Endothelial cell of umbilical vein (primary cell): ENCODE results near the gene GPR83. TPM values are rescaled to one million over a fixed set of nuclear protein-coding genes. Genes with fewer than 3 reads are reported as not detected.

Experiments used
- BruUV-seq: library from RNA; stranded (reverse); fragments of 400-500 nt; replicated peaks from 2 replicates; lab custom pipeline; 2021; lab: Mats Ljungman, UMichigan
- CTCF ChIA-PET: fragments of 300-600, 350-600 bp; sonication (Branson Sonifier 250); formaldehyde crosslinking; loops from one replicate; lab custom pipeline; 2021; ENCODE audit warnings: antibody characterized with exemption, inconsistent platforms; lab: Charles Lee
- POLR2A ChIA-PET: fragments of 300-600, 350-600 bp; sonication (Branson Sonifier 250); formaldehyde crosslinking; loops from one replicate; lab custom pipeline; 2021; ENCODE audit warnings: antibody characterized with exemption, inconsistent platforms; lab: Charles Lee
- DNase-seq: peaks from one replicate; pipeline ENCODE4 v3.0.0-alpha.2; 2011; ENCODE audit warnings: low read depth, low spot score
- FAIRE-seq: peaks from 2 replicates; lab custom pipeline; 2011; peaks lifted over from hg19 to GRCh38; lab: Jason Lieb, UNC
- H2AFZ ChIP-seq: 2 replicates; pipeline ENCODE4 v1.6.0; 2012; ENCODE audit warnings: low read depth, low read length, control low read depth, inconsistent platforms
- H3K27ac ChIP-seq: 2 replicates; pipeline ENCODE4 v1.5.1; 2011; ENCODE audit warnings: low read depth, mild to moderate bottlenecking, control low read depth, low read length, moderate library complexity; ENCODE audit not compliant: insufficient read depth
- H3K27me3 ChIP-seq, 2 experiments: 2 replicates each; pipeline versions ENCODE4 v1.6.0 to v1.6.1; 2011; ENCODE audit warnings: low read length in 2 of 2, mixed read lengths in 1 of 2; ENCODE audit not compliant: control insufficient read depth in 2 of 2, insufficient read depth in 2 of 2
- H3K36me3 ChIP-seq, 2 experiments: 2 replicates in 1 of 2; 3 replicates in 1 of 2; pipeline ENCODE4 v1.5.1; 2011; ENCODE audit warnings: low read length in 2 of 2, mild to moderate bottlenecking in 1 of 2, moderate library complexity in 1 of 2; ENCODE audit not compliant: control insufficient read depth in 2 of 2, insufficient read depth in 2 of 2; ENCODE audit errors: extremely low read depth in 1 of 2
- H3K4me1 ChIP-seq: 3 replicates; pipeline ENCODE4 v1.5.1; 2011; ENCODE audit warnings: mild to moderate bottlenecking, low read length; ENCODE audit not compliant: control insufficient read depth, insufficient read depth; ENCODE audit errors: extremely low read depth
- H3K4me2 ChIP-seq: 2 replicates; pipeline ENCODE4 v1.6.1; 2011; ENCODE audit warnings: low read length, control low read depth, mixed read lengths; ENCODE audit not compliant: insufficient read depth
- H3K4me3 ChIP-seq, 3 experiments: fragments of 200-600 bp in 1 of 3; sonication (generic), shearing (Covaris generic) in 1 of 3; replicated peaks in 1 of 3; 2 replicates each; pipeline ENCODE4 v1.5.1; 2011 to 2016; ENCODE audit warnings: control low read depth in 3 of 3, low read length in 3 of 3, mild to moderate bottlenecking in 2 of 3, inconsistent platforms in 1 of 3, low read depth in 1 of 3, moderate library complexity in 1 of 3; ENCODE audit not compliant: insufficient read depth in 1 of 3
- H3K79me2 ChIP-seq: 2 replicates; pipeline ENCODE4 v1.6.0; 2012; ENCODE audit warnings: low read length, inconsistent platforms; ENCODE audit not compliant: control insufficient read depth, insufficient read depth
- H3K9ac ChIP-seq: replicated peaks from 2 replicates; pipeline ENCODE3; 2011; ENCODE audit warnings: low read length, control low read depth; ENCODE audit not compliant: insufficient read depth; ENCODE audit errors: extremely low read depth
- H3K9me1 ChIP-seq: replicated peaks from 3 replicates; pipeline ENCODE4 v1.6.0; 2011; ENCODE audit warnings: mild to moderate bottlenecking, low read length; ENCODE audit not compliant: control insufficient read depth, insufficient read depth; ENCODE audit errors: extremely low read depth
- H3K9me3 ChIP-seq: replicated peaks from 2 replicates; pipeline ENCODE4 v1.5.1; 2012; ENCODE audit warnings: low read length, inconsistent platforms; ENCODE audit not compliant: control insufficient read depth, insufficient read depth
- H4K20me1 ChIP-seq: replicated peaks from 2 replicates; pipeline ENCODE3; 2011; ENCODE audit warnings: mild to moderate bottlenecking, low read length; ENCODE audit not compliant: control insufficient read depth, insufficient read depth; ENCODE audit errors: extremely low read depth
- CTCF ChIP-seq, 2 donors: IDR thresholded peaks; 1 replicate in 1 of 2; 2 replicates in 1 of 2; pipeline ENCODE4 v1.5.1; 2011; ENCODE audit warnings: low read length in 2 of 2, mild to moderate bottlenecking in 2 of 2, moderate library complexity in 2 of 2, control low read depth in 1 of 2, inconsistent platforms in 1 of 2, low read depth in 1 of 2; ENCODE audit not compliant: insufficient read depth in 1 of 2; ENCODE audit errors: extremely low read depth in 1 of 2
- EZH2 ChIP-seq: IDR thresholded peaks from 2 replicates; pipeline ENCODE4 v1.6.1; 2012; ENCODE audit warnings: borderline replicate concordance, low read depth, mild to moderate bottlenecking, moderate library complexity, low read length, inconsistent platforms; ENCODE audit not compliant: severe bottlenecking
- FOS ChIP-seq: IDR thresholded peaks from 2 replicates; pipeline ENCODE4 v1.6.1; 2011; ENCODE audit warnings: mild to moderate bottlenecking, low read length, moderate library complexity, borderline replicate concordance; ENCODE audit not compliant: insufficient read depth
- GATA2 ChIP-seq: IDR thresholded peaks from 2 replicates; pipeline ENCODE4 v1.7.0; 2011; ENCODE audit warnings: low read depth, mild to moderate bottlenecking, moderate library complexity, mixed read lengths, low read length; ENCODE audit not compliant: insufficient read length, insufficient read depth
- JUN ChIP-seq: IDR thresholded peaks from 2 replicates; pipeline ENCODE4 v1.6.1; 2011; ENCODE audit warnings: borderline replicate concordance, low read depth; ENCODE audit not compliant: insufficient read length, insufficient read depth
- MAX ChIP-seq: IDR thresholded peaks from 2 replicates; pipeline ENCODE4 v1.6.1; 2011; ENCODE audit not compliant: insufficient read depth, insufficient read length
- MYC ChIP-seq: IDR thresholded peaks from one replicate; pipeline ENCODE4 v1.6.1; 2011; ENCODE audit warnings: mild to moderate bottlenecking, low read depth, low read length
- POLR2A ChIP-seq: IDR thresholded peaks from 2 replicates; pipeline ENCODE4 v1.6.1; 2012; ENCODE audit warnings: low read depth, mild to moderate bottlenecking, control low read depth, low read length
- POLR2AphosphoS5 ChIP-seq: IDR thresholded peaks from 2 replicates; pipeline ENCODE4 v1.6.1; 2012; ENCODE audit warnings: low read depth, mild to moderate bottlenecking, control low read depth, low read length, moderate library complexity; ENCODE audit not compliant: insufficient read depth
- dilution Hi-C: fragments of 300-500 bp; cut with MboI; formaldehyde crosslinking; loops from one replicate; pipeline ENCODE4 v1.15.0; 2019; ENCODE audit warnings: low sequenced_read_pairs; ENCODE audit not compliant: extremely low pct_ligation_motif_present
- intact Hi-C: fragments of 100-400 bp; cut with micrococcal nuclease; formaldehyde crosslinking; loops from one replicate; pipeline ENCODE4 v1.10.0; 2022
- polyA plus RNA-seq, 4 experiments: library from polyadenylated mRNA; depleted of rRNA in 3 of 4; stranded (reverse) in 3 of 4; unstranded in 1 of 4; fragments of >200 nt; gene quantifications; 2 replicates each; pipeline versions ENCODE4 v1.2.1 to v1.2.3, GENCODE V29; 2011 to 2012; ENCODE audit warnings: missing spikeins in 1 of 4
- total RNA-seq: library from RNA; stranded (reverse); gene quantifications from 2 replicates; pipeline ENCODE4 v1.2.3, GENCODE V29; 2021

GPR83 gene
- total and polyA plus RNA-seq, 2 donors (not counting 3 experiments of a cell fraction or from before 2014, with no cell fraction given) = 0.07 TPM; not detected in 1

- Histone ChIP-seq H4K20me1 (no peaks in the 10 kb centered on the region), H3K79me2 (no peaks in the 10 kb centered on the region), H3K9me3 (no peaks in the 10 kb centered on the region), H3K4me1 (peaks cover 5% of the 10 kb centered on the region), H3K27me3 (peaks cover 13 to 20% of the 10 kb centered on the region in 2 experiments), H3K9ac (no peak overlapping the region), H3K36me3 (no peaks in the 10 kb centered on the region), H3K4me2 (no peak overlapping the region), H3K4me3 (no peak overlapping the region), H3K27ac (no peak overlapping the region), H2AFZ (no peak overlapping the region), H3K9me1 (no peaks in the 10 kb centered on the region)
- intact Hi-C loops (no loop called here), dilution Hi-C loops (no loop called here)
- FAIRE-seq (no peak), DNase-seq (no peak)
- no peak for TF ChIP-seq MAX
- TF ChIP-seq GATA2 = no peak
- ChIA-PET CTCF (interaction anchor here (2.2 kb wide), 1 partner anchor 12 kb away, joined by 7 read pairs; no protein-coding TSS in a partner anchor), POLR2A (no interaction called here)
- BruUV-seq = no TSS peak
Observed at GRCh38 chr11:94405062-94405833, 4.0 kb upstream of the GPR83 start.

DNA sequence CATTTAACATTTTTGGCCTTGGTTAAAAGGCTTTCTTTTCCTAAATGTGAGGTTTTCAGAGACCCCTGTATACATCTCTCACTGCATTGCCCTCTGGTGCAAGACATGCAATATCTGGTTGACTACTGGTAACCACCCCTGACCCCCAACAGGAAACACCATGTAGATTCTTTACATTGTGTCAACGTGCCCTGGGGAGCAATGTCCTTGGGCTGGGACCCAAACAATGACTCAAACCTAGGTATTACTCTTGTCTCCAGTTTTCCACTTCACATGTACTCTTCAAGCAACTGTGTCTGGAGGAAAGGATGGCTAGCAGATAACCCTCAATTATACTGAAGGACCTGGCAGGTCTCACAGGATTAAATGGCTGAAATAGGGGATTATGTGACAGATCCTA, 1.1 kb upstream of the GPR83 start:
- ChIA-PET POLR2A (no interaction called here), CTCF (interaction anchor here (1.0 to 2.0 kb wide), 2 partner anchors 15 to 507 kb away, joined by 3 to 4 read pairs; no protein-coding TSS in a partner anchor)
- no peak for DNase-seq
- FAIRE-seq = no peak
- TF ChIP-seq CTCF (IDR thresholded peaks at IDR 0.05; ENCODE audit: extremely low read depth in 1 of 2, insufficient read depth in 1 of 2, low read depth in 1 of 2, low read length in 2 of 2) = no peak
- TF ChIP-seq MYC = no peak
- TF ChIP-seq POLR2AphosphoS5 = no peak
- TF ChIP-seq GATA2 = no peak
- no peak for TF ChIP-seq JUN
- no peak for TF ChIP-seq MAX
- TF ChIP-seq FOS = no peak
- TF ChIP-seq POLR2A = no peak
- no peak for TF ChIP-seq EZH2
- Histone ChIP-seq H3K4me3 (no peak overlapping the region), H3K9ac (no peak overlapping the region), H3K4me1 (peaks cover 5% of the 10 kb centered on the region), H3K79me2 (no peaks in the 10 kb centered on the region), H4K20me1 (no peaks in the 10 kb centered on the region), H3K27me3 (peaks cover 22 to 32% of the 10 kb centered on the region in 2 experiments), H3K36me3 (no peaks in the 10 kb centered on the region), H3K4me2 (no peak overlapping the region), H2AFZ (no peak overlapping the region), H3K9me1 (no peaks in the 10 kb centered on the region), H3K27ac (no peak overlapping the region), H3K9me3 (no peaks in the 10 kb centered on the region)
- intact Hi-C loops (no loop called here), dilution Hi-C loops (no loop called here)
- BruUV-seq = no TSS peak
